ENCODE data around the gene VCL.

DNA sequence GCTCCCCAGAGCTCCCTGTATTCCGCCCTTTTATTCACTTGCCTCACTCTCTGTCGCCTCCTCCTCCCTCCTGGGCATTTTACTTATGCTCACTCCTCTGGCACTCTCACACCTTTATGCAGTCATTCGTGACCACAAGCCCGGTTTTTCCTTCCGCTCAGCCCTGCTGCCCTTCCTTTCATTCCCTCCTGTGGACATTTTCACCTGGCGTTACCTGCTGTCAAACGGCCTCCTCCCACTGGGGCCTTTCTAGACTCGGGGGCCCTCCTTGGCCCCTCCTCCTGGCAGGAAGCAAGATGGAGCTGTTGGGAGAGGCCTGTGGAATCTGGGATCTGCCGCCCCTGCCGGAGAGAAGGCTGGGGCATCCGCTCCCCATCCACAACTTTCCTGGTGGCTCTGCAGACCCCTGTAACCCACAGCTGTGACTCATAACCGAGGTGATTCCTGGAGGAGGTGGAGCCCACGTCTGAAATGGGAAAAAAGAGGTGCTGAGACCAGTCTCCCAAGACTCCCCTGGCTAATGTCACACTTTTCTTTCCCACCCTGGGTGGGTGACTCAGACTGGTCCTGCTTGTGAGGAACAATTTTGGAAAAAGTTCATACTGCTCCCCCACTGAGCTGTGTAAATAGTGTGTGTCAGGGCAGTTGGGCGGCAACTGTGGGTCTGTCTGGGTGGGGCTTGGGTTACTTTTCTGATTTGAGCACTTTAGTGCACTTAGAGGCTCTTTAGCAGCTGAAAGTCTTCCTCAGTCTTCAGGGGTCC lies 1.2 kb downstream of the VCL start:
- TF ChIP-seq, protein P1, sequence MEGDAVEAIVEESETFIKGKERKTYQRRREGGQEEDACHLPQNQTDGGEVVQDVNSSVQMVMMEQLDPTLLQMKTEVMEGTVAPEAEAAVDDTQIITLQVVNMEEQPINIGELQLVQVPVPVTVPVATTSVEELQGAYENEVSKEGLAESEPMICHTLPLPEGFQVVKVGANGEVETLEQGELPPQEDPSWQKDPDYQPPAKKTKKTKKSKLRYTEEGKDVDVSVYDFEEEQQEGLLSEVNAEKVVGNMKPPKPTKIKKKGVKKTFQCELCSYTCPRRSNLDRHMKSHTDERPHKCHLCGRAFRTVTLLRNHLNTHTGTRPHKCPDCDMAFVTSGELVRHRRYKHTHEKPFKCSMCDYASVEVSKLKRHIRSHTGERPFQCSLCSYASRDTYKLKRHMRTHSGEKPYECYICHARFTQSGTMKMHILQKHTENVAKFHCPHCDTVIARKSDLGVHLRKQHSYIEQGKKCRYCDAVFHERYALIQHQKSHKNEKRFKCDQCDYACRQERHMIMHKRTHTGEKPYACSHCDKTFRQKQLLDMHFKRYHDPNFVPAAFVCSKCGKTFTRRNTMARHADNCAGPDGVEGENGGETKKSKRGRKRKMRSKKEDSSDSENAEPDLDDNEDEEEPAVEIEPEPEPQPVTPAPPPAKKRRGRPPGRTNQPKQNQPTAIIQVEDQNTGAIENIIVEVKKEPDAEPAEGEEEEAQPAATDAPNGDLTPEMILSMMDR (conservative IDR thresholded peaks at IDR 0.05; ENCODE audit: low read depth, low read length), result peak; percentile 88
- no peak for TF ChIP-seq EZH2 (IDR thresholded peaks at IDR 0.05; ENCODE audit: low read length, unreplicated experiment)
